ENCODE data around the gene HLA-F. TPM values are rescaled to one million over a fixed set of nuclear protein-coding genes. Genes with fewer than 3 reads are reported as not detected.

HLA-F gene
- total and polyA plus RNA-seq, 12 donors = 24.0 to 191 (median 31.9) TPM

DNA sequence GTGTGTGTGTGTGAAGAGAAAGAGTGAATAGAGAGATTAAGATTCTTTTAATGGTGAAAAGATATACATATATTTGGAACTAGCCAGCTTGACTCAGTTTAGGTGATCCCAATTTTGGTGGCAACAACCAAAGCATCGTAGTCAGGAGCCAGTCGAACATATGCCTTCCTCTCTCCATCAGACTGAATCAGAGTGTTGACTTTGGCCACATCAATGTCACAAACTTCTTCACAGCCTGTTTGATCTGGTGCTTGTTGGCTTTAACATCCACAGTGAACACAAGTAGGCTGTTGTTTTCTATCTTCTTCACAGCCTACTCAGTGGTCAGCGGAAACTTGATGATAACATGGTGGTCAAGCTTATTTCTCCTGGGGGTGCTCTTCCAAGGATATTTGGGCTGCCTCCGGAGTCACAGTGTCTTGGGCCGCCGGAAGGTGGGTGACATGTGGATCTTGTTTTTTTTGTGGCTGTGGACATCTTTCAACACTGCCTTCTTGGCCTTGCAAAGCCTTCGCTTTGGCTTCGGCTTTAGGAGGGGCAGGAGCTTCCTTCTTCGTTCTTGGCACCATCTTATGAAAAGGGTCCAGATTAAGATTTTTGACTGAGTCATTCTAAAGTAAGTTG is 3.4 kb downstream of the HLA-F start:
- no peak overlapping the region for H3K27ac ChIP-seq
- no peak for ATAC-seq
- no peak for DNase-seq
- peaks cover 0 to 37% (median 23%) of the 10 kb centered on the region in 9 donors for H3K4me1 ChIP-seq
- H3K9me3 ChIP-seq = no peaks in the 10 kb centered on the region
- intact Hi-C loops (cut with DNase I) = no loop called here
- TF ChIP-seq, protein P1, sequence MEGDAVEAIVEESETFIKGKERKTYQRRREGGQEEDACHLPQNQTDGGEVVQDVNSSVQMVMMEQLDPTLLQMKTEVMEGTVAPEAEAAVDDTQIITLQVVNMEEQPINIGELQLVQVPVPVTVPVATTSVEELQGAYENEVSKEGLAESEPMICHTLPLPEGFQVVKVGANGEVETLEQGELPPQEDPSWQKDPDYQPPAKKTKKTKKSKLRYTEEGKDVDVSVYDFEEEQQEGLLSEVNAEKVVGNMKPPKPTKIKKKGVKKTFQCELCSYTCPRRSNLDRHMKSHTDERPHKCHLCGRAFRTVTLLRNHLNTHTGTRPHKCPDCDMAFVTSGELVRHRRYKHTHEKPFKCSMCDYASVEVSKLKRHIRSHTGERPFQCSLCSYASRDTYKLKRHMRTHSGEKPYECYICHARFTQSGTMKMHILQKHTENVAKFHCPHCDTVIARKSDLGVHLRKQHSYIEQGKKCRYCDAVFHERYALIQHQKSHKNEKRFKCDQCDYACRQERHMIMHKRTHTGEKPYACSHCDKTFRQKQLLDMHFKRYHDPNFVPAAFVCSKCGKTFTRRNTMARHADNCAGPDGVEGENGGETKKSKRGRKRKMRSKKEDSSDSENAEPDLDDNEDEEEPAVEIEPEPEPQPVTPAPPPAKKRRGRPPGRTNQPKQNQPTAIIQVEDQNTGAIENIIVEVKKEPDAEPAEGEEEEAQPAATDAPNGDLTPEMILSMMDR (IDR thresholded peaks at IDR 0.05) = no peak
- 90% methylated on average over 9 of the region's 9 CpGs for WGBS, 2 donors
- peak overlapping the region in 2 of 10 donors; percentile 89 to 97 for H3K4me3 ChIP-seq
- H3K27me3 ChIP-seq = no peaks in the 10 kb centered on the region
- peaks cover 0 to 47% (median 12%) of the 10 kb centered on the region in 9 donors for H3K36me3 ChIP-seq

DNA sequence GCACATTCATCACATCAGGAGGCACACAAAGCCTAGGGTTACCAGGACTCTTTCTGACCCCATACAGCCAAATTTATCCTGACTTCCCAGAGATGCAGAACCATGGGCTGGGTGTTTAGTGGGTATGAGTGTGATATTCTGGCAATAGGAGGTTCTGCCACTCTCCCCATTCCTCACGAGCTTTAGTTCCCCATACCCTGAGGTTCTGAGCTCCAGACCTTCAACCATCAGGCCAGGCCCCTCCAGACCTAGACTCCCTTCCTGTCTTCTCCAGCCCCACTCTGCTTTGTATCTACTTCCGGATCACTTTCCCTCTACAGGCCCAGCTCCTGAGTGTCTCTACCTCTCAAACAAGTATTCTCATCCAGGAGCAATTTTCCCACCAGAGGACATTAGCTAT is 4.4 kb downstream of the HLA-F start:
- no peak overlapping the region for H3K4me3 ChIP-seq
- ATAC-seq (no peak), DNase-seq (no peak)
- WGBS, 2 donors = 41 to 92% methylated on average over 2 of the region's 2 CpGs
- TF ChIP-seq, protein P1 (IDR thresholded peaks at IDR 0.05) = no peak
- no peak overlapping the region for H3K27ac ChIP-seq
- intact Hi-C loops (cut with DNase I) = no loop called here
- no peaks in the 10 kb centered on the region for H3K27me3 ChIP-seq
- H3K4me1 ChIP-seq = peaks cover 0 to 34% (median 23%) of the 10 kb centered on the region in 9 donors
- H3K36me3 ChIP-seq = peaks cover 0 to 47% (median 12%) of the 10 kb centered on the region in 9 donors
- no peaks in the 10 kb centered on the region for H3K9me3 ChIP-seq

DNA sequence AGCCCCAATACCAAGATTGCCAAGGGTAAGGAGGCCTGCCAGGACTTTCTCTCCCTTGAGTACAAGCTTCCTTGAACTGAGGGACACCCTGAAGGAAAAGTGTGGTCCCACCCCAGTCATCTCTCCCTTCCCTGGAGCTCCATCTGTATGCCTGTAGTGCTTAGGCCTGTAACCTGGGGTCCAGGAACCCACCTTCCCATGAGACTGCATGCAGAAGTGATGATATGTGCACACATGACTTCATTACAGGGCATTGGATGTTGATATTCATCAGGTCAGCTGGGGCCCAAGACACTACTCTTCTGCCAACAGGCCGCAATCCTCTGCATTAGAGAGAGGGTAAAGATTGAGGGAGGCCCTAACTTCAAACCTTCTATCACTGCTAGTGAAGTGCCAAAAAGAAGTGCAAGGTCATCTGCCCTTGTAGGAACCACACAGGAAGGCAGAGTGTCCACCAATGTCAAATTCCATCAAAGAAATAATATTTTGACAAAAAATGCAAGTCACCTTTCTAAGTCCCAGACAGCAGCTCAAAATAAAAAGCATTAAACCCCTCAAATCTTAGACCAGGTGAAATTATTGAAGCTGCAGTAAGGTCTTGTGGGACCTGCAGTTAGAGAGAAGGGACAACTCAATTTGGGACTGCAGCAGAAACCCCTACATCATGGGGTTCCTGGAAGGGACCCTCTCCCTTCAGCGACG is 5.1 kb downstream of the HLA-F start:
- intact Hi-C loops (cut with DNase I) = no loop called here
- 94% methylated on average over 3 of the region's 3 CpGs for WGBS, 2 donors
- TF ChIP-seq, protein P1 (IDR thresholded peaks at IDR 0.05) = no peak
- H3K27me3 ChIP-seq = no peaks in the 10 kb centered on the region
- ATAC-seq (no peak), DNase-seq (no peak)
- H3K9me3 ChIP-seq = no peaks in the 10 kb centered on the region
- no peak overlapping the region for H3K4me3 ChIP-seq
- H3K36me3 ChIP-seq = peaks cover 0 to 47% (median 12%) of the 10 kb centered on the region in 9 donors
- no peak overlapping the region for H3K27ac ChIP-seq
- H3K4me1 ChIP-seq = peaks cover 0 to 34% (median 23%) of the 10 kb centered on the region in 9 donors

DNA sequence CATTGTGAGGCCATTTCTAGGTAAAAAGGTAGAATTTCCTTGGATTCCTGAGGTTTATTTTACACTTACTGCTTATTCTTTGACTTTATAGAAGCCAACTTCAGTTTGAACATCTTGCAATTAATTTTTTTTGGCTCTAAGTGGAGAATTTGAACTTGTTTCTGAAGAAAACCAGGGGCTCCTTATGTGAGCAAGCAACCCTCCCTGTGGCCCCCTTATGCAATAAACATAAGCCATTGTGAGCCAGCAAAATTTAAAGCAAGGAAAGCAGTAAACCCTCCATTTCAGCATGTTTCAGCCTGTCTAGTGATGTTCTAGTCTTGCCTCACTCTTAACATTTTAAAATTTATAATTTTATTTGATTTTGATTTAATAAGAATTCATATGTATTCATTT is 5.6 kb downstream of the HLA-F start:
- no peaks in the 10 kb centered on the region for H3K27me3 ChIP-seq
- TF ChIP-seq, protein P1 (IDR thresholded peaks at IDR 0.05) = no peak
- peaks cover 0 to 47% (median 12%) of the 10 kb centered on the region in 9 donors for H3K36me3 ChIP-seq
- no peak overlapping the region for H3K27ac ChIP-seq
- DNase-seq (no peak), ATAC-seq (no peak)
- H3K4me3 ChIP-seq = no peak overlapping the region
- peaks cover 0 to 34% (median 21%) of the 10 kb centered on the region in 9 donors for H3K4me1 ChIP-seq
- no peaks in the 10 kb centered on the region for H3K9me3 ChIP-seq
- intact Hi-C loops (cut with DNase I) = no loop called here
